Germinal center (tissue), 1 donor: ENCODE results near the gene JAM3.
"Not testable (repeated sequence)": the region's sequence is repeated elsewhere in the genome, so short reads cannot be mapped to it uniquely, and the experiment has no call there.

Source experiments
- DNase-seq: peaks from one replicate; pipeline ENCODE4 v3.0.0; 2012; ENCODE audit warnings: mixed read lengths, low spot score

JAM3 gene

DNA sequence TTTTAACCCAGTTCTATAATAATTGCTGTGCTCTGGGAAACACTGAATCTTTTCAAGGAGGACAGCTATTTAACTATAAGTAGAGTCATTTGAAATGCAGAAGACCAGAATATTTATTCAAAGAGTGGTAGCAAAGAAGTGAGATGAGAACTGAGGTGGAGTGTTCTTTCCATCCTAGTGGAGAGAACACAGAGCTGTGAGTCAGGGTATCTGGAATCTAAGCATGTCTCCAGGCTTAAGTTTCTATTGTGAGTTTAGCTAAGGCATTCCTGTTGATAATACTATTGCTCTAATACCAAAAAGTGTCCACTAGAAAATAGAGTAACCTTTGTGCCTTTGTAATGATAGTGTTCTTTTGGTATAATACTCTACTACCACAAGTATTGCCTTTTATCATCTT, 32.4 kb downstream of the JAM3 start:
- DNase-seq = no peak

DNA sequence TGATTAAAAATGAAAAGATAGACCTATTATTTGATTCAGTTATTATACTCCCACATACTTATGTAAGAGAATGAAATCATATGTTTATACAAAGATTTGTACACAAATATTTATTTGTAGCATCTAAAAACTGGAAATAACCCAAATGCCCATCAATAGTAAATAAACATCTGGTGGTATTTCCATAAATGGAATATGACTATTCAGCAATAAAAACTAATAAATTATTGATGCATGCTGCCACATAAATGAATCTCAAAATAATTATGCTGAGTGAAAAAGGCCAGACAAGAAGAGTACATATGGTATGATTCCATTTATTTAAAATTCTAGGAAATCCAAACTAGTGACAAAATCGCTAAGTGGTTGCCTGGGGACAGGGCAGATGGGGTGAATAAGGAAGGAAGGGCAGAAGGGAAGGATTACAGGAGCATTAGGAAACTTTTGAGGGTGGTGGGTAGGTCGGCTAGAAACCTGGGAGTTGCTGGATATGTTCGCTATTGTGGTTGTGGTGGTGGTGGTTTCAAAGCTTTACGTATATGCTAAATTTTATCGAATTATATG, 41.5 kb downstream of the JAM3 start:
- DNase-seq = no peak

- DNase-seq = not testable (repeated sequence)
Measured at GRCh38 chr11:134113787-134114186, 44.9 kb downstream of the JAM3 start.

DNA sequence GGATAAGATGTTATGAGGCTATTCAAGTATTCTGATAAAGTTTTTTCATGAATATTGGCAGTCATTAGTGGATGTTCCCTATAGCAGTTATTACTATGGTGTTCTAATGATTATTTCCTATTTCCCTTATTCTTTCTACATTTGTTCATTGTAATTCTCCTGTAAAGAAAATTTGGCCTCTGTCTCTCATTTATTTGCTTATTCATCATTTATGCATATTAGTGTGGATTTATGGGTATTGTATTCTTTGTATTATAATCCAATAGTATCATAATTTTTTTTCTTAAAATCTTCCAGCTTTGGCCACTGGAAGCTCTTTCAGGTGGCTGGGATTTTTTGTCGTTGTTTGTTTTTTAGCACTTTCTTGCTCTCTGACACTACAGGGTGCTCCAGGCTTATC, 47.3 kb downstream of the JAM3 start:
- DNase-seq = no peak

- DNase-seq = no peak
Measured at GRCh38 chr11:134118006-134118405, 49.1 kb downstream of the JAM3 start.

- DNase-seq = no peak
Measured at GRCh38 chr11:134119094-134119493, 50.2 kb downstream of the JAM3 start.

GRCh38 chr11:134120143-134120850, 51.4 kb downstream of the JAM3 start:
- DNase-seq = no peak

GRCh38 chr11:134120921-134121526, 52.2 kb downstream of the JAM3 start:
- DNase-seq = no peak

DNA sequence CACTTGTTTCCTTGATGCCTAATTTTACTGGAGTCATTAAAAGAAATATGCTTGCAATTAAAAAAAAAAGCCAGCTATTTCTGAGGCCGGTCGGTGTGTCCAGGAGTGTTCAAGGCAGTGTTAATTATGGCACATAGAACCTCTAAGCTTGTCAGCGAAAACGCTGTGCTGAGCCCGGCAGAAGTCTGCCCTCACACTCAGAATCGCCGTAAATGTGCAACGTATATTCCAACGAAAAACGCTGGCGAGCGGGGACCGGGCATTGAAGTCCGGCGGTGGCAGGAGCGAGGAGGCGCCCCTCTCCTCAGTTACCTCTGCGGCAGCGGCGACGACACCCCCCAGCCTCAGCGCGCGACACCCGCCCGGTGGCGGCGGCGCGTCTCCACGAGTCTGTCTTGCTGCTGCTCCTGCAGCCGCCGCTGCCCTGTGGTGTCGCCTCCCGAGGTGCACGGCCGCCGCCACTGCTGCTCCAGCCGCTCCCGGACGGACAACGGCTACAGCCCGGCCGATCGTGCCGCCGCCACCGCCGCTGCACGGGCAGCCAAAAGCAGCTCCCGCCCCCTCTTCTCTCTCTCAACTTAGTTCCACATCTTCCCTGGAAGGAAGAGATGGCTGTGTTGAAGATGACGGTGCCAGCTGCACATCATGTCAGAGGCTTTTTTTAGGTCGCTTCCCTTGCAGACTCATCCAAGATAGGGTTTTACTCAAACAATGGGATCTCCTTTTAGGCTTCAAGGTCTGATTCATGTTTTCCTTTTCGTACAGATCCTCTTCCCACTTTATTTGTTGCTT, 56.0 kb downstream of the JAM3 start:
- no peak for DNase-seq

DNA sequence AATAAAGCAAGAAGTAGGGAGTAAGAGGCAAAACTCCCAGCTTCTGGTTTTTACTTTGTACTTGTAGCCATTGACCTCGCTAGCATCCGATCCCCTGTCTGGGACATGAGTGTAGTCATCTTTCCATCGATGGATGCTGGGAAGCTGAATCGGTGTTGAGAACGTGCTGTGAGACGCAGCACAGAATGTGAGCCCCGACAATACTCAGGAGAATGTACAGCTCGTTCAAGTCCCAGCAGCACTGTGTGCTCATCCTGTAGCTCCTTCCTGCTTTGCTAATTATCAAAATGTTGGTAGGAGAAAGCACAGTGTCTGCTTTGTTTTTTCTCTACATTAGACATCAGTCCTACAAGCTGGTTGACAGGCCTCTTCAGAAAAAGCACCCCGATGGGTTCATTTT, 56.6 kb downstream of the JAM3 start:
- no peak for DNase-seq

GRCh38 chr11:134126217-134126822, 57.4 kb downstream of the JAM3 start:
- DNase-seq = no peak

GRCh38 chr11:134131628-134132244, 62.9 kb downstream of the JAM3 start:
- DNase-seq = no peak

DNA sequence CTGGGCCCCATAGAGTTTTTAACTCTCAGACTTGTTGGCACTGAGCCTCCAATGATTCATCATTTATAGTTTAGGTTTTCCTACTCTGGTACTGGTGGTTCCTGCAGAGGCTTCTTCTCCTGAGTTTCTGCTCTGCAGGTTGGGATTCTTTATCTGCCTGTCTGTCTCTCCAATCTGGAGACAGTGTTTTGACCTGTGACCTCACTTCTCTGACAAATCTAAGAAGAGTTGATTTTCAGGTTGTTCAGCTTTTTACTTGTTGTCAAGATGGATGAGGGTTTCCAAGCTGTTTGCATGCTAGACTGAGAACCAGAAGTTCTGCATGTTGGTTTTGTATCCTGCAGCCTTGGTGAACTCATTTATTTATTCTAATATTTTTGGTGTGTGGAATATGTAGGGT, 63.9 kb downstream of the JAM3 start:
- DNase-seq = no peak

DNA sequence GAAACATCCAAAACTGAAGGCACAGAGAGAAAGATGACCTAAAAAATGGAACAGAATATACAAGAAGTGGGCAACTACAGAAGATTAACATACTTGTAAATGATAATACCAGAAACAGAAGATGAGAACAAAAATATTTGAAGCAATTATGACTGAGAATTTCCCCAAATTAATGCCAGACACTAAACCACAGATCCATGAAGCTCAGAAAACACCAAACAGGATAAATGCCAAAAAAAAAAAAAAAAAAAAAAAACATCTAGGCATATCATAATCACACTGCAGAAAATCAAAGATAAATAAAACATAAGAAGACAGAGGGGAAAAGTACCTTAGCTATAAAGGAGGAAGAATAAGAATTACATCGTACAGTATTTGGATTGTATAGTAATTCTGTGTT, 65.3 kb downstream of the JAM3 start:
- DNase-seq = no peak

DNA sequence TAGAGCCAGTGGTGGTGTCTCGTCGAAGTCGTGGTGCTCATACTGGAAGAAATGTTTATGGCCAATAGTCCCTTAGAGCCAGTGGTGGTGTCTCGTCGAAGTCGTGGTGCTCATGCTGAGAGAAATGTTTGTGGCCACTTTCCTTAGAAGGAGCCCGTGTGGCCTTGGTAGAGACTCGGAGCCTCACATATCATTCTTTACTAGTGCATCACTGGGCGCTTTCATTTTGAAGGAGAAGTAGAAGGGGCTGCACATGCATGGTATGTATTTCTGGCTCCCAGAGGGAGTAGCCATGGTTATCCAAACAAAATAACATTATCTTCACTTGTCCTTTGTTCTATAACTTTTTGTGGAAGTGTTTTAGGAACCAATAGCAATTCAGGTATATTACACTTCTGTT, 69.5 kb downstream of the JAM3 start:
- no peak for DNase-seq

DNA sequence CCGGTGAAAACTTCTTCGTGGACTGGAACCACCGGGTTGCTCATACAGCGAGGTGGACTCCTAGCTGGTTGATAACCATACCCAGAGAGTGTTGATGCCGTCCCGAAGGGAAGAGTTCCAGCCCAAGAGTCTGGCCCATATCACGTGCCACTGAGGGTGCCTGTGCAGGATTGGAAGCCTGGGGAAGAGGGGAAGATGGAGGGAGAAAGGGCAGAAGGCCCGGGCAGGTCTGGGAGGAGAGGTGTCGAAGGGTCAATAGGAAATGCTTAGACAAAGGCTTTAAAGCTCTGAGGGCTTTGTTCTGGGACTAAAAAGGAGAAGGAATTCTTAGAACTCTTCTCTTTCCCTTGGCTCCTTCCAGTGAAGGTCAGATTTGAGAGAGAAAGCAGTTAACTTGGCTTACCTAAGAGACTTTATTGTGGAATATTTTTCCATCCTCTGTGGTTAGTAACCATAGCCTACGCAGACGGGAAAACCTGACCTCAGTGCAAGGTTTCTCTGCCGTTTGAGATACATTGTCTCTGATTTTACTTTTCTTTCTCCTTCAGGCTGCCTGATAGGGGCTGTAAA, 70.5 kb downstream of the JAM3 start:
- no peak for DNase-seq

GRCh38 chr11:134139873-134140331, 71.0 kb downstream of the JAM3 start:
- peak; percentile 47 for DNase-seq

DNA sequence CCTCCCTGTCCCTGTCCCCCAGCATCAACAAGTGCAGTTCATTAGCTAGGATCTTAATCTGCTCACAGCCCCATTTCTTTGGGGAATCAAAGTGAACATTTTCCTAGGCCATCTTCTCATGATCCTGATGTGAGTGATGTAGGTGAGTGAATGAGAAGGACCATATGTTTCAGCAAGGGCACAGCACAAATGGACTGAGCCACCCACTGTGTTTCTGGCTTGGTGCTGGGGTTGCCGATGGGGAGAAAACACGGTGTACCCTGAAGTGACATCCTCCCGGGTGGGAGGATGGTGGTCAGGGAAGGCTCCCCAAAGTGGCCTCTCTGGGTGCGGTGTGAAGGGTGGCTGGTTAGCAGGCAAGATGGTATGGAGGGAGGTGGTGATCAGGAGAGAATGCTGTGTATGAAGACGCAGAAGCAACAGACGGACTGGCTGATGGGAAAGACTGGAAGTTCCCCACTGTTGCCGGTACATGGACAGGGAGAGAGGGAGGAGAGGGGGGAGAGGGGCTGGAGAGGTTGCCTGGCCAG, 72.2 kb downstream of the JAM3 start:
- no peak for DNase-seq

GRCh38 chr11:134142536-134142935, 73.7 kb downstream of the JAM3 start:
- no peak for DNase-seq

GRCh38 chr11:134143801-134144200, 74.9 kb downstream of the JAM3 start:
- no peak for DNase-seq

DNA sequence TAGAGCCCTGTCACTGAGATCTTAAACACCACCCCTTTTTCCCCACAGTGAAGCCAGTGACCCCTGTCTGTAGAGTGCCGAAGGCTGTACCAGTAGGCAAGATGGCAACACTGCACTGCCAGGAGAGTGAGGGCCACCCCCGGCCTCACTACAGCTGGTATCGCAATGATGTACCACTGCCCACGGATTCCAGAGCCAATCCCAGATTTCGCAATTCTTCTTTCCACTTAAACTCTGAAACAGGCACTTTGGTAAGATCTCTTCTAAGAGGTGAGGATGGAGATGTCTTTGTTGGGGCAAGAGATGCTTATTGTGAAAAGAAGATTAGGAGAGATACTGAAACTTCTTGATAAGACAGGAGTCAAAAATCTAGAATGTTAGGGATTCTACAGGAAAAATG, 75.9 kb downstream of the JAM3 start:
- DNase-seq = no peak
